ENCODE measurements around the gene LCN10.

GRCh38 chr9:136744773-136745172 lies 2.0 kb upstream of the LCN10 start:
- TF ChIP-seq CTCF (IDR thresholded peaks at IDR 0.05; ENCODE audit: low read depth, low read length), result no peak
- no peak for TF ChIP-seq POLR2A (IDR thresholded peaks at IDR 0.05; ENCODE audit: extremely low read depth, insufficient read length)
- TF ChIP-seq MYC (IDR thresholded peaks at IDR 0.05; ENCODE audit: low read depth, low read length), result no peak
- TF ChIP-seq MAX (IDR thresholded peaks at IDR 0.05; ENCODE audit: low read depth, low read length), result no peak
